Measurements from ENCODE around the gene MAP2. TPM values are rescaled to one million over a fixed set of nuclear protein-coding genes. Genes with fewer than 3 reads are reported as not detected.
A peak's percentile ranks its signal among the peaks of the same experiment; 100 is the strongest.

MAP2 gene
- total RNA-seq, 1 donor from 2014 or later: 678 TPM

- DNase-seq (ENCODE audit: low spot score in 2 of 2) (no peak), FAIRE-seq (no peak)
Measured at GRCh38 chr2:209694748-209695147, 270.9 kb downstream of the MAP2 start.

GRCh38 chr2:209696836-209697711 is 273.2 kb downstream of the MAP2 start:
- no peak for DNase-seq (ENCODE audit: low spot score in 2 of 2)

GRCh38 chr2:209702775-209703174 is 278.9 kb downstream of the MAP2 start:
- FAIRE-seq (no peak), DNase-seq (ENCODE audit: low spot score in 2 of 2) (no peak)

More at GRCh38 chr2:209696836-209697711, 273.2 kb downstream of the MAP2 start:
- no peak for FAIRE-seq

GRCh38 chr2:209713219-209713618 is 289.4 kb downstream of the MAP2 start:
- DNase-seq (ENCODE audit: low spot score in 2 of 2): no peak
- no peak for FAIRE-seq

- FAIRE-seq: no peak
Measured at GRCh38 chr2:209719034-209719433, 295.2 kb downstream of the MAP2 start.

GRCh38 chr2:209721497-209721896 is 297.6 kb downstream of the MAP2 start:
- no peak for FAIRE-seq

More at GRCh38 chr2:209719034-209719433, 295.2 kb downstream of the MAP2 start:
- DNase-seq (ENCODE audit: low spot score in 2 of 2): no peak

GRCh38 chr2:209726311-209726710 is 302.5 kb downstream of the MAP2 start:
- DNase-seq (ENCODE audit: low spot score in 2 of 2) (no peak), FAIRE-seq (no peak)

More at GRCh38 chr2:209721497-209721896, 297.6 kb downstream of the MAP2 start:
- no peak for DNase-seq (ENCODE audit: low spot score in 2 of 2)

- FAIRE-seq: no peak
- DNase-seq (ENCODE audit: low spot score in 2 of 2): no peak
Measured at GRCh38 chr2:209727077-209727476, 303.2 kb downstream of the MAP2 start.

- DNase-seq (ENCODE audit: low spot score in 2 of 2) (no peak), FAIRE-seq (no peak)
Measured at GRCh38 chr2:209734805-209735204, 311.0 kb downstream of the MAP2 start.

GRCh38 chr2:209741953-209742352 is 318.1 kb downstream of the MAP2 start:
- DNase-seq (ENCODE audit: low spot score in 2 of 2) (no peak), FAIRE-seq (no peak)

- no peak for FAIRE-seq
- DNase-seq (ENCODE audit: low spot score in 2 of 2): no peak
Measured at GRCh38 chr2:209753020-209753419, 329.2 kb downstream of the MAP2 start.

GRCh38 chr2:209757163-209757562 is 333.3 kb downstream of the MAP2 start:
- no peak for DNase-seq (ENCODE audit: low spot score in 2 of 2)
- FAIRE-seq: no peak

- DNase-seq (ENCODE audit: low spot score in 2 of 2): no peak
- no peak for FAIRE-seq
Measured at GRCh38 chr2:209761566-209761965, 337.7 kb downstream of the MAP2 start.

GRCh38 chr2:209762563-209762962 is 338.7 kb downstream of the MAP2 start:
- FAIRE-seq (no peak), DNase-seq (ENCODE audit: low spot score in 2 of 2) (no peak)

GRCh38 chr2:209763106-209763505 is 339.3 kb downstream of the MAP2 start:
- DNase-seq (ENCODE audit: low spot score in 2 of 2) (no peak), FAIRE-seq (no peak)

- no peak for DNase-seq (ENCODE audit: low spot score in 2 of 2)
- FAIRE-seq: no peak
Measured at GRCh38 chr2:209766613-209767012, 342.8 kb downstream of the MAP2 start.

GRCh38 chr2:209767316-209767715 is 343.5 kb downstream of the MAP2 start:
- FAIRE-seq (no peak), DNase-seq (ENCODE audit: low spot score in 2 of 2) (no peak)

- DNase-seq (ENCODE audit: low spot score in 2 of 2) (no peak), FAIRE-seq (no peak)
Measured at GRCh38 chr2:209768557-209768956, 344.7 kb downstream of the MAP2 start.

GRCh38 chr2:209771474-209772289 is 347.8 kb downstream of the MAP2 start, which contains the start of gene UNC80:
TSS of gene UNC80 (plus strand) at chr2:209771832. CDS start at chr2:209772073, 241 bp downstream.
- DNase-seq (ENCODE audit: low spot score in 2 of 2) (peak; percentile 69 to 81), FAIRE-seq (no peak)

GRCh38 chr2:209772290-209772685 is 348.4 kb downstream of the MAP2 start:
- no peak for FAIRE-seq
- DNase-seq (ENCODE audit: low spot score in 2 of 2): peak; percentile 20 to 28

- no peak for FAIRE-seq
- DNase-seq (ENCODE audit: low spot score in 2 of 2): no peak
Measured at GRCh38 chr2:209773377-209773776, 349.5 kb downstream of the MAP2 start.
